Right kidney (tissue), 1 donor: ENCODE results near the gene MGAT5B.
"Not testable (repeated sequence)": the region's sequence is repeated elsewhere in the genome, so short reads cannot be mapped to it uniquely, and the experiment has no call there.

Source experiments
- DNase-seq: peaks from one replicate; pipeline ENCODE4 v3.0.0-alpha.2; 2016

The MGAT5B gene

GRCh38 chr17:76952402-76952801, 84.2 kb downstream of the MGAT5B start:
- DNase-seq: no peak

- no peak for DNase-seq
Observed at GRCh38 chr17:76953066-76953465, 84.9 kb downstream of the MGAT5B start.

GRCh38 chr17:76953946-76954345, 85.7 kb downstream of the MGAT5B start:
- DNase-seq: no peak

DNA sequence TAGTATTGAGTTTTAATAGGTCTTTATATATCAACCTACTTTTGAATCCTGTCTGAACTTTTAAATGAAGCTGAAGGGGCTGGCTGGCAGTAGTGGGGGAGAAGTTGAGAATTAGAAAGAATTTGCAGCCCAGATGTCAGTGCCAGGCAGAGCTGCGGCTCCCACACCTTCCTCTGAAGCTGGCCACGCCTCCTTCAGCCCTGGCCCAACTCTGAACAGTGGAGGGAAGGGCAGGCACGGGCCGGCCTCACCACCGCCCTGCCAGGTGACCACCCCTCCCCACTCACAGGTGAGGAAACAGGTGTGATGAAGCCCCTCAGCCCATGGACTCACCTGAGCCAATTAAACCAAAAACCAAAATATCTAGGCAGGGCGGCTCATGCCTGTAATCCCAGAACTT, 87.0 kb downstream of the MGAT5B start:
- no peak for DNase-seq

- DNase-seq: no peak
Observed at GRCh38 chr17:76956846-76957540, 88.8 kb downstream of the MGAT5B start.

DNA sequence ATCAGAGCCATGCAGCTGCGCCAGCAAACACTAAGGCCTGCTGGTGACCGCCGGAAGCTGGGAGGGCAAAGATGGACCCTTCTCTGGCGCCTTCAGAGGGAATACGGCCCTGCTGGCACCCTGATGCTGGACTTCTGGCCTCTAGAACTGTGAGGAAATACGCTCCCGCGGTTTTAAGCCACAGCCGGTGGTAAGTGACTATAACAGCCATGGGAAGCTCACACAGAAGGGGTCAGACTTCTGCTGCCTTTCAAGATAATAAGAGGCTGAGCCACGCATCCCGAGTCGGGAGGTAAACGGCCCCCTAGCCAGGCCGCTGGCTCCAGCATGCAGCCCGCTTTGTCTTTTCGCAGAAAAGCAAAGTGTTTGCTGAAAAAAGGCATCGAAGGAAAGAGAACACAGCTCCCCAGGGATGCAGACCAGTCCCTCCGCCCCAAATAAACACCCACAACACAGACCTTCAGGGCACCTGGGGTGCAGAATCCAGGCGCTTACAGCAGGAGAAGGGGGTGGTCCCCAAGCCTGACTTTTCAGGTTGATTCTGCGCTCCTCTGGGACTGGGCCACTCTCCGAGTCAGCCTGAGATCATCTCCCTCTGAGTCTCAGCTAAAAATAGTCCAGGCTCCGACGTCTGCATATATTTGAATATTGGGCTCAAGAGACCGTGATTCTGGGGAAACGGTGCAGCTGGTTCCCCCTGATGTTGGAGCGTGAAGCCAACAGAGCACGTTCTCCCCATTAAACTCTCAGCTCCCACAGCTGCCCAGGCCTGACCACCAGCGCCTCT, 89.7 kb downstream of the MGAT5B start:
- DNase-seq: no peak

GRCh38 chr17:76958974-76959373, 90.8 kb downstream of the MGAT5B start:
- no peak for DNase-seq

- DNase-seq: no peak
Observed at GRCh38 chr17:76961869-76962268, 93.7 kb downstream of the MGAT5B start.

GRCh38 chr17:76962858-76963257, 94.7 kb downstream of the MGAT5B start:
- DNase-seq: no peak

DNA sequence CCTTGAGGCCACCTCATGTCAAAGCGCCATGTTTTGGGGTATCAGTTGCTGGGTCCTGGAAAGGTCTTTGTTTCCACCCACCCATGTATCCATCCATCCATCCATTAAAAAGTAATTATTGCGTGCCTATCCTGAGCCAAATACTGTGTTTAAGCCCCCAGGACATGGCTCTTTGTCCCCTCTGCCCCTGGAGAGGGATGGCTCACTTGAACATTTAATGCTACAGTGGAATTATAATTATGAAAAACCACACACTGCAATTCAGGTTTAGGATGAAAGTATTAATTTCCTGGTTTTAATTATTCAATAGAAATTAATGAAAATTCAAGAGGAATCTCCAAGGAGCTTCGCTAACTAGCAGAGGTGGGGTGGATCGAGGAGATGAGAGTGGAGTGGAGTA, 97.8 kb downstream of the MGAT5B start:
- DNase-seq: no peak

DNA sequence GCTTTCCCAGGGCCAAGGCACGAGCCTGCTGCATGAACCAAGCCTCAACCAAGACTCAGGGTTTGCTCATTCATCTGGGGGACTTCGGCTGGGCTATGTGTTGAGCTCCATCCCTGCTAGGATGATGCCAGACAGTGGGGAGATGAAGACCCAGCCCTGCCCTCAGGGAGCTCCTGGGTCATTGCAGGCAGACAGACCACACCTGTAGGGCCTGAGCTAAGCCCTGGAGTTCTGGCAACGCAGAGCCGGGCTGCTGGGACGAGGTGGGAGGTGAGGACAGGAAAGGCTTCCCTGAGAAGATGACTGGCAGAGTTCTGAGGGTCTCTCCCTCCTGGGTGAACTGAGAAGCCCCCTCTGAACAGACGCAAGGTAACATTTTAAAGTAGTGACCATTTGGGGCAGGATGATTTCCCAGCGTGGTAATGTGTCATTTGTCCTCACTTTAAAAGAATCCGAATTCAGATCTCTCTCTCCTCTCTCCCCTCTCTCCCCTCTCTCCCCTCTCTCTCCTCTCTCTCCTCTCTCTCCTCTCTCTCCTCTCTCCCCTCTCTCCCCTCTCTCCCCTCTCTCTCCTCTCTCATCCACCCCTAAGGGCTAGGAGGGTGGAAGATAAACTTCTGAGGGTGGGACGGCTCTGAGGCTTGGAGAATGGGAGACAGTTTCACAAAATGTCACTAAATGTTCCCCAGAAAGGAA, 98.4 kb downstream of the MGAT5B start:
- no peak for DNase-seq

DNA sequence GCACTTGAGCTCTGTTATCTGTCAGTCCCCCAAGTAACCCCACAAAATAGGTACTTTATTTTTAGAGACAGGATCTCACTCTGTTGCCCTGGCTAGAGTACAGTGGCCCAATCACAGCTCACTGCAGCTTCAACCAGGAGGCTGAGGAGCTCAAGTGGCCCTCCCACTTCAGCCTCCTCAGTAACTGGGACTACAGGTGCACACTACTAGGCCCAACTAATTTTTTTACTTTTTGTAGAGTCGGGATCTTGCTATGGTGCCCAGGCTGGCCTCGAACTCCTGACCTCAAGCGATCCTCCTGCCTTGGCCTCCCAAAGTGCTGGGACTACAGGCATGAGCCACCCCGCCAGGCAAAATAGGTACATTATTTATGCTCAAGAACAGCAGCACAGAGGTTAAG, 99.6 kb downstream of the MGAT5B start:
- DNase-seq: no peak

GRCh38 chr17:76968707-76969597, 100.7 kb downstream of the MGAT5B start:
- DNase-seq: peak; percentile 83

GRCh38 chr17:76969598-76970172, 101.5 kb downstream of the MGAT5B start:
- no peak for DNase-seq

- not testable (repeated sequence) for DNase-seq
Observed at GRCh38 chr17:76970228-76970627, 102.0 kb downstream of the MGAT5B start.

DNA sequence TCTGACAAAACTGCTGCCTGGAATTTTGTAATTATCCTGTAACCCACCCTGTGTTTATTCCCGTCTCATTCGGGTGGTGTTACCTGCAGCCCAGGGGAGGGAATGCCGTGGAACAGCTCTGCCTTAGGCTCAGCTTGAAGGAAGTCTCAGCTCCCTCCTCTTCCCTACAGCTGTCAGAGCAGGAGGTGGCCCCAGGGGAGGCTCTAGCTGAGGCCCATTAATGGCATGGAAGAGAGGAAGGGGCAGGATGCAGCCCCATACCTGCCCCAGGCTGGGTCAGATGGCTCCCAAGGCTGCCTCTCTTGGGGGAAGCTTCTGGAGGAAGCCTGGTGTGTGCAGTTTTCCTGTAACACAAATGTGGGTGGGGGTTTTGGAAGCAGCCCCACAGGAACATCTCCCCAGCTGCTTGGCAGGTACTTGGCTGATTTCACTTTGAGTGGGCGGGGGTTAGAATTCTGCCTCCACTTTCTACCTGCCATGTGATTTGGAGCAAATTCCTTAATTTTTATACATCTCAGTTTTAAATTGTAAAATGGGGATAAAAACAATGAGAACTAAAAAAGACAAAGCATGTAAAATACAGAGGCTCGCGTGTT, 103.9 kb downstream of the MGAT5B start:
- no peak for DNase-seq

GRCh38 chr17:76973040-76973439, 104.8 kb downstream of the MGAT5B start:
- DNase-seq: no peak

DNA sequence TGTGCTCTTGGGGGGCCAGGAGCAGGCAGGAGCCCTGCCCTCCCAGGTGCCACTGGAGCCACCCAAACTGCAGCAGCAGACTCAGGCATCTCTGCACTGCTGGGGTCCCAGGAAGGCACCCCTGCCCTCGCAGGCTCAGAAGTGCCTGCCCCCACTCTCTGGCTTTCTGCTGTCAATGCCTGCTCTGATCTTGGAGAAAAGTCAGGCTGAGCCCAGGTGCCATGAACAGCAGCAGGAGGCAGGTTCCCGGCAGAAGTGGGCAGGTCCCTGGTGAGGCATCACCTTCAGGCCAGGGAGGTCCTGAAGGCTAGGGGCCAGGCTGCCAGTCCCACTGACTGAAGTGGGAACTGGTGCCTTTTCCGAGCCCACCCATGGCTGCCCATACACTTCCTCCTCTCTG, 106.5 kb downstream of the MGAT5B start:
- no peak for DNase-seq

GRCh38 chr17:76978050-76978449, 109.8 kb downstream of the MGAT5B start:
- DNase-seq: not testable (repeated sequence)

DNA sequence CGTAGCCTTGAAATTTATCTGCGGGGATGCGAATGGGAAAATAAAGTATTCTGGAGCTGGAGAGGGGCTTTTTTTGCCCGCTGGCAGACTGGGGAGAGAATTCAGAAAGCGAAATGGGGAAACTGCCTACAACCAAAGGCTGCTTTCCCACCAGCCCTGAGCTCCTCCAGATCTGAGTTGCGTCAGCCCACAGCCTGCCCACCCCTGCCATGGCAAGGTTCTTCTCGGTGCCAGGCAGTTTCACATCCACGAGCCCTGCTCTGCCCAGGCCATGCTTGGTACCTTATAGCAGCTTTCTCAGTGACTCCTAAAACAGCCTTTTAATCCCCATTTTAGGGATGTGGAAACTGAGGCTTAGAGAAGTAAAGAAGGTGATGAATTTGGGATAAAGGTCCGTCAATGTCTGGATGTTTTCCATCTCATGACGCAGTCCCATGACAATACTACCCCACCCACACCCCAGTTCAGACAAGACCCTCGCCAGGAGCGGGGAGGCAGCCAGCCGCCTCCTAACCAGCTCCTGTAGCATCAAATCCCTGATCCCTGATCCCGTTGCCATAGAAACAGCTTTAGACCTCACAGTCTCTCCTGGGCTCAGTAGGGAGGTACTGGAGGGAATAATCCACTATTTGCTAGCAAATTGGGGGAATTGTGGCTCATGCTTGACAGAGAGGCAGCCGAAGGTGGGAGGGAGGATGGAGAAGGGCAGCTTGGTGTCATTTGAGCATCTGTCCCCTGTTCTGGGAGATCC, 113.5 kb downstream of the MGAT5B start:
- no peak for DNase-seq
